Activated CD4-positive, alpha-beta T cell treated with anti-CD3 and anti-CD28 coated beads, Interleukin-2, amount 50 U/mL, for 48 hours (primary cell): ENCODE data around the gene ARNT2.
A peak's percentile ranks its signal among the peaks of the same experiment; 100 is the strongest.
"Not testable (repeated sequence)": the region's sequence is repeated elsewhere in the genome, so short reads cannot be mapped to it uniquely, and the experiment has no call there.

Experiments used
- DNase-seq, 2 experiments: peaks; one replicate each; pipeline ENCODE4 v3.0.0-alpha.2; 2020

The ARNT2 gene

DNA sequence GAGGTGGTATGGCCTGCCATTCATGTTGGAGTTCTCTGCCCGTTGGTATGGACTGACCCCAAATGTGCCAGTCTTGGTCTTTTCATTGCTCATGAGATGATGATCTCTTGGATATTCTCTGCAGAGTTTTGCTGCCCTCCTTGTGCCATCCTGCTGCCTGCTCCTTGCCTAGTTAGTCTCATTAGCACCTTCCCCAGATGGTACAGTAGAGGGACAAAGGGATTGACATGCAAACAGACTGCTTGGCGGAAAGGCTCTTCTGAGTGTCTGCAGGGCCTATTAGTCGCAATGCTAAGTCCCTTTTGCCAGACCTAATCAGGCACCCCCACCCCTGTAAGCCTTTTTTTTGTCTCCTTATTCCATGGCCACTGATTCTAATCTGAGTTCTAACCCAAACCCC is 90.6 kb downstream of the ARNT2 start:
- no peak for DNase-seq

DNA sequence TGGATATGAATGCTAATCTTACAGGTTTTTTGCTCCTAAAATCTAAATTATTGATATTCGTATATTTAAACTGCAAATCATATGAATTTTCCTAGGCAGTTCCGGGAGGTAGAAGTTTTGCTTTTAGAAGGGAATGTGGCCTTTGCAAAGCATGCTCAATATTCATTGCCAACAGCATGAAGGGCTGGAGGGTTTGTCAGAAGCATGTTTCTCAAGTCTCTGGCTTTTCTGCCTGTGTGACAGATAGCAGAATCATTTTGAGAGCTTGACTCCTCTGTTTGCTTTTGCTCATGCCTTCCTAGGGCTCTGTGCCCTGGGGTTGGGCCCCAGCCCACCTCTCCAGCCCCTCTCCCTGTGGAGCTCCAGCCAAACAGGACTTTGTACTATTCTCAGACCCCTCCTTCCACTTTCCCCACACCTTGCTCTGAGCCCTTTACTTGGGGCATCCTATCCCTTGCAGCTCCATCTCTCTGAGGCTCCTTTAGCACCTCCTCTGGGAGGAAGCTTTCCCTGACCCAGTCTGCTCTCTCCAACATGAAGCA is 91.3 kb downstream of the ARNT2 start:
- DNase-seq: no peak

DNA sequence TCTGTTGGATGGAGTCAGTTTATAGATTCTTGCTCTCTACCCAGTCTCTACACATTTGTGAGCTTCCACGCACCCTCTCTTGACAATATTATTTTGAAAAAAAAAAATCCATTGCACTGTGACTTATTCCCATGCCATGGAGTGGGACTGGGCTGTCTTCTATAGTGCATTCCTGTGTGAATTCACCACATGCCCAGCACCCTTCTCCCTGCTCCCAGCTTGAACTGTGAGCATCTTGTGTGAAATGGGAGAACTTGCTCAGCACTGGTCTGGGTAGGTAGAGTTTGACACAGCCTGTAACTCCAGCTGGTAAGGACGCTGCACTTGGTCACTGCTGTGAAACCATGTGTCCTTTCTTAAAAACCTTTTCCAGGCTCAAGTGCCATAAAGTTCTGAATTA is 91.9 kb downstream of the ARNT2 start:
- no peak for DNase-seq

DNA sequence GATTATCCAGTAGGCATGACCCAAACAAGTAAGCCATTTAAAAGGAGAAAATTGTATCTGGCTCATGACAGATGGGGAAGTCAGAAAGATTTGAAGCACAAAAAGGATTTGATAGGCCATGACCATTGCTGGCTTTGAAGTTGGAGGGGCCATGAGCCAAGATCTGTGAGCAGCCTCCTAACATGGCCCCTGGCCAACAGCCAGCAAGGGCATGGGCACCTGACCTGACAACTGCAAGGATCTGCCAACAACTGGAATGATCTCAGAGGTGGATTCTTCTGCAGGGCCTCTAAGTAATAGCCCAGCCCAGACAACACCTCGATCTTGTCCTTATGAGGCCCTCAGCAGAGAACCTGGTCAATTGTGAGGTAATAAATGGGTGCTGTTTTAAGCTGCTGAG is 93.0 kb downstream of the ARNT2 start:
- no peak for DNase-seq

DNA sequence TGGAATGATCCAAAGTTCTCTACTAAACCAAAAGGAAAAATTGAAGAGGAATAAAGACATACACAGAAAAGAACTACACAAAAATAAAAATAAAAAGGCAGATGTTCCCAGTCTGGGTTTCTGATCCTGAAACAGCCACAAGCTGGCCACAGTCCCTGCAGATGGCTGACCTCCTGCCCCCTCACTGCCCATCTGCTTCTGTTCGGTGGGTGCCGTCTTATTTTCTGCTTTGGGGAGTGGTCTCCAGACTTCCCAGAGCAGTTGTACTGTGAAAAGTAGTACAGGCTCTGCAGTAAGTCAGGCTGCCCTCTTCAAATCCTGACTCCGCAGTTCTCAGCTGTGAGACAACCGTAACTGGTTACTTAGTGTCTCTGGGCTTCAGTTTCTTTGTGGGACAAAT is 94.5 kb downstream of the ARNT2 start:
- no peak for DNase-seq

DNA sequence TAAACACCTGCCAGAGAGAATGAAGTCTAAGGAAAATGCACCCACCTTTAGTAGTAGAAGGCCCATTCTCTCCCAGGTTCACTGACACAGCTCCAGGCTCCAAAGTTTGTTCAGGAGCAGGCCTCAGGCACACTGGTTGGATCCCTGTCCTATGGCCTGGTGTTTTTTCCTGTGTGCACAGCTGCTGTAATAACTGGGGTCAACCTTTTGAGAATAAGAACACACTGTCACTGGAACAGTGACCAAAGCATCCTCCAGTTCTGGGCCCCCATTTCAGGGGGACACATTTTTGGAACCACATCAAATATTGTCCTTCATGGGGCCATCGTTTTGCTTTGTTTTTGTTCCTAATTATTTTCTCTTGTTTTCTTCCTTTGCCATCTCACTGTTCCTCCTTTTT is 95.8 kb downstream of the ARNT2 start:
- no peak for DNase-seq

DNA sequence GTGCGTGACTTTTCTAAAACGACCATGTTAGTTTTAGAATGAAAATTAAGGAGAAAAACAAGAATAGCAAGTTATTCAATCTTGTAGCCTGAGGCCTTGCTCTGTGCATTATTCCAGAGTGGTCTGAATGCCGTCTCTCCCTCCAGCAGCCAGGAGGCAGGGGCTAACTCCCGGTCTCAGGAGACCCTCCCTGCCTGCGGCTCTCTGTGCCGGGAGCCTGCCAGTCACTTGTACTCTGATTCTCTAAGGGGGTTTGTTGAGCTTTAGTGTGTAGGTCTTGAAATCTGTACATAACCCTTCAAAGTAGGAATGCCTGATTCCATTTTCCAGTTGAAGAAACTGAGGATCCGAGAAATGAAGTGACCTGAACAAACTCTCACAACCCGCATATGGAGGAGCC is 97.3 kb downstream of the ARNT2 start:
- no peak for DNase-seq

DNA sequence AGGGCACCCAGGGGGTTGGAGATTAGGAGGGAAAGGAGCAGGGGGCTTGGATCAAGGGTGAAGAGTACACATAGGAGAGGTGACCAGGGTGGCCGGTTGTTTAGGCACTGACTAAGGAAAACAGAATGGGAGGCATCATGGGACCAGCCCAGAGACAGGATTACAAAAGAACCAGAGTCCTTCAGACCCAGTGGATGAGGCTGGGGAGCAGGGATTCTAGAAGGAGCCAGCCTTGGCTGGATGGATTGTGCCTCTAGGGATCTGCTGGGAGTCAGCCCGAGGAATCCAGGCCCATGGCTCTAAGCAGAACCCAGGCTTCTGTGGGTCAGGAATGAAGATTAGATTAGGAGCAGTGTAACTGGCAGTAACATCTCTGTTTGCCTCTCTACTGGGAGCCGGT is 98.6 kb downstream of the ARNT2 start:
- no peak for DNase-seq

DNA sequence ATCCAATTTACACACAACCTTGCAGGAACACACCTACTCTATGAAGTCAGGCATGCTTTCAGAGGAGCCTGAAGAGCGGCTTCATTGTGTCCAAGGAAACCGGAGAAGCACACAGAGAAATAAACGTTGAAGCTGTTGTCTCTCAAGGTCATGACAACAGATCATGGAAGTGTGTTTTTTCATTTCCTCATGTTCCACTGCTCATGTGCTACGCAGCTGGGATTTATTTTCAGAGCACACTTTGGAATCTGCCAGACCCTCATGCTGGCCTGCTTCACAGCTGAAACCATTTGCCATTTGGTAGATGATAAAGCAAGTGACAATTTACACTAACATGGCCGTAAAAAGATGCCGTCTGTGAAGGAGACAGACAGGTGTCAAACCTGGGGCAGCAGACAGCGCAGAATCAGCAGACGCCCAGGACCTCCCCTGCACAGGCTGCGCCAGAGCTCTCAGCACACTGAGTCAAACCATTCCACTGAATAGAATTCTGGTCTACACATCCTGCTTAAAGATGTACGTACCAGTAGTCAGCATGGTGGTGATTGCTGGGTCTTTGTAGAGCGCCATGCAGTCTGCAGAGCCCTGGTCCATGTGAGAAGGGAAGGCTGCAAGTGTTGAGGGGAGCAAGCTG is 99.3 kb downstream of the ARNT2 start:
- DNase-seq: no peak

DNA sequence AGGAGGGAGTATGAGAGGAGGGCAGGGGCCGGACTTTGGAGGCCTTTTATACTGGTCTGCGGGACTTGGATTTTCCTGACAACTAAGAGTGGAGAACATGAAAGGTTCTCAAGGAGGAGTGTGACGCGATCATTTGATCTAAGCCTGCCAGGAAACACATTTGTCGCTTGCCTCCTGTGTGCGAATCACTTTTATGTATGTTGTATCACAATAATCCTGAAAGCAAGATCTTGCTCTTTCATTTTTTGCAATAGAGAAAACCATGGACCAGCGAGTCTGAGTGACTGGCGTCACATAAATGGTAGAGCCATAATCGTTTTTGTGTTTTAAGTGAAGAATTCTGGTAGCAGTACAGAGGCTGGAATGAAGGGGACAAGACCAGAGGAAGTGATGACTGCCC is 100.7 kb downstream of the ARNT2 start:
- DNase-seq: no peak

DNA sequence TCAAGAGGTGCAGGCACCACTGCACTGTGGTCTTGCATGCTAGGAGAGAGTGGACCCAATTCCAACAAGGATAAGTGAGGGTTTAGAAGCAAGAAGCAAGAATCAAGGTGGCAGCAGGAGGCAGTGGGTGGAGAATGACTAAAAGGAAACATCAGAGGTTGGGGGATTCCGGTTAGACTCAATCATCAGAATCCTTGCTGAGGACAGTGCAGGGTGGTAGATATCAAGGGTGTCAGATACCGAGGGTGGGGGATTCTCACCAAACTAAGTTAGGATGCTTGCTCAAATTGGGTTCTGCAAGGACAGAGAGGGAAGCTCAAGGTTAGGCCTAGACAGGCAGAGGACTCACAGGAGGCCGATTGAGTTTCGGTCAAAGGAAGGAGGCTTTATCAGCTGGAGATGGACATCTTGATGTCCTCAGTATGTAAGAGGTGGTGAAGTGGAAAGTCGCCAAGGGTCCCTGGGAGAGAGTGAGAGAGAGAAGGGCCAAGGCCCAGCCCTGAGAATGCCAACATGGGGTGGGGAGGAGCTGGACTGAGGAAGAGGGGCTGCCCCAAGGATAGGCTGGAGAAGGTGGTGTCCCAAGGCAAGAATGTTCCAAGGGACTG is 102.2 kb downstream of the ARNT2 start:
- no peak for DNase-seq

DNA sequence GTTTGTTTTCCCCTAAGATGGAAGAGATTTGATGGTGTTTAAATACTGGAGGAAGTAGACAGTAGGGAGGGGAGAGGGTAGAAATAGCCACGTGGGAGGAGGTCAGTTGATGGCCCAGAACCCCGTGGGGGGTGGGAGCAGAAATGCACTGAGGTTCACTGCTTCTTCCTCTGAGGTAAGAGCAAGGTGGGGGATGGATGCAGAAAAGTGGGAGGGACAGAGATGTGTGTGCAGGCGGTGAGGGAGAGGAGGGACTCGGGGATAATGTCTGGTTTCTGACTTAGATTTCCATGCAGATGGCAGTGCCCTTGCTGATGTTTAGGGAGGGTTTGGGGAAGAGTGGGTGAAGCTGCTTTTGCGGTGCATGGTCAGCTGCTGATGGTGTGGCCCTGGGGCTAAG is 102.9 kb downstream of the ARNT2 start:
- DNase-seq: no peak

DNA sequence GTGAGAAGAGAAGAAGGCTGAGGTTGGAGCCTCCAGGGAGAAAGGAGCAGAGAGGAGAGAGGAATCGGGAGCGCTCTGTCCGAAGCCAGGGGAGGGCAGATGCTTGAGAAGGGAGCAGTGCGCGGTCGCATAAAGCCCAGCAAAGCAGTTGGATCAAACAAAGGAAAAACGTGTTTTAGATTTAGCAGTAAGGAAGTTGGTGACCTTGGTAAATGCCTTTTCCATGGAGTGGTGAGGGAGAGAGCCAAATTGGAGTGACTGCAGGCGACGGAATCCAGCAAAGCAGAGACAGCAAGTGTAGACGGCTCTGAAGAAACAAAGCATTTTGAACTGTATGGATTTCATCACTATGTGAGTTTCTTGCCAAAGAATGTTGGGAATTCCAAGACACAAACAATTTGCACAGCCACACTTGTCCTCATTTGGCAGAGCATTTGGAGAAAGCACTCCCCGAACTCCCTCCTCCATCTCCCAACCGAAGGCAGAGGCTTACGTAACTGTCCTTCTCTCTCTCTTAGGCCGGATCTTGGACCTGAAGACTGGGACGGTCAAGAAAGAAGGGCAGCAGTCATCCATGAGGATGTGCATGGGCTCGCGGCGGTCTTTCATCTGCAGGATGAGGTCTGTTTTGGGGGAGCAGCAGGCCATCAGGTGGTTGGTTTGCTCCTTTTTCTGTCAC is 103.6 kb downstream of the ARNT2 start:
- DNase-seq: no peak

DNA sequence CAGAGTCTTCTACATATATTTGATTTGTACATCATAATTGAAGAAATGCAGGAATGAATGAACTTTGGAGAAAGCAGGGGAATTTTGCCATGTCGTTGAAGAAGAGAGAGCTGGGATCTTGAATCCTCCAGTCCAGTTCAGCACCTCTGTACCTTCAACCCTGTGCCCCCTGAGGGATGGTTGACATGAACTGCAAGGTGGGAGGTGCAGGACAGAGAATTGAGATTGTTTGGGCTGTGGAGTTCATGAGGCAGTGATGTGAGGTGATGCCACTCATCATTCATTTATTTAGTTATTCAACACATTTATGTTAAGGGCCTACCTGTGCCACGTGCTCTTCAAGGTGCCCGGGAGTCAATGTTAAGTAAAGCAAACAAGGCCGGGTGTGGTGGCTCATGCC is 104.6 kb downstream of the ARNT2 start:
- no peak for DNase-seq

DNA sequence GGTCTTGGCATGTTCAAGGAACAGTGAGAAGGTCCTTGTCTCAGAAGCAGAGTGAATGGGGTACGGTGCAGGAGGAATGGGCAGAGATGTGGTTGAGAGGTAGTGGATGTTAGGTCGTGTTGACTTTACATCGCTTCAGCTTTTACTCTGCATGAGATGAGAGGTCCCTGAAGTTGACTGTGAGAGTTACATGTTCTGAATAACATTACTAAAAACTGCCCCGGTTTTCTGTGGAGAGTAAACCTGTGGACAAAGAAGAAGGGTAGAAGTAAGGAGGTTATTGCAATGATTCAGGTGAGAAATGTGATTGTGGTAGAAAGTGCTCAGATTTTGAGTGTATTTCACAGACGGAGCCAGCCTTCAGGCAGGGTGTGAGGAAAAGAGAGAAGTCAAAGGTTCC is 105.6 kb downstream of the ARNT2 start:
- DNase-seq: peak; percentile 5 to 15

DNA sequence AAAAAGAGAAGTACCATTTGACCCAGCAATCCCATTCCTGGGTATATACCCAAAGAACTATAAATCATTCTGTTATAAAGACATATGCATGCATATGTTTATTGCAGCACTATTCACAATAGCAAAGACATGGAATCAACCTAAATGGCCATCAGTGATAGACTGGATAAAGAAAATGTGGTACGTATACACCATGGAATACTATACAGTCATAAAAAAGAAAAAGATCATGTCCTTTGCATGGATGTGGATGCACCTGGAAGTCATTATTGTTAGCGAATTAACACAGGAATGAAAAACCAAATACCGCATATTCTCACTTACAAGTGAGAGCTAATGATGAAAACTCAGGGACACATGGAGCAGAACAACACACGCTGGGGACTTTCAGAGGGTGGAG is 106.8 kb downstream of the ARNT2 start:
- not testable (repeated sequence) for DNase-seq

DNA sequence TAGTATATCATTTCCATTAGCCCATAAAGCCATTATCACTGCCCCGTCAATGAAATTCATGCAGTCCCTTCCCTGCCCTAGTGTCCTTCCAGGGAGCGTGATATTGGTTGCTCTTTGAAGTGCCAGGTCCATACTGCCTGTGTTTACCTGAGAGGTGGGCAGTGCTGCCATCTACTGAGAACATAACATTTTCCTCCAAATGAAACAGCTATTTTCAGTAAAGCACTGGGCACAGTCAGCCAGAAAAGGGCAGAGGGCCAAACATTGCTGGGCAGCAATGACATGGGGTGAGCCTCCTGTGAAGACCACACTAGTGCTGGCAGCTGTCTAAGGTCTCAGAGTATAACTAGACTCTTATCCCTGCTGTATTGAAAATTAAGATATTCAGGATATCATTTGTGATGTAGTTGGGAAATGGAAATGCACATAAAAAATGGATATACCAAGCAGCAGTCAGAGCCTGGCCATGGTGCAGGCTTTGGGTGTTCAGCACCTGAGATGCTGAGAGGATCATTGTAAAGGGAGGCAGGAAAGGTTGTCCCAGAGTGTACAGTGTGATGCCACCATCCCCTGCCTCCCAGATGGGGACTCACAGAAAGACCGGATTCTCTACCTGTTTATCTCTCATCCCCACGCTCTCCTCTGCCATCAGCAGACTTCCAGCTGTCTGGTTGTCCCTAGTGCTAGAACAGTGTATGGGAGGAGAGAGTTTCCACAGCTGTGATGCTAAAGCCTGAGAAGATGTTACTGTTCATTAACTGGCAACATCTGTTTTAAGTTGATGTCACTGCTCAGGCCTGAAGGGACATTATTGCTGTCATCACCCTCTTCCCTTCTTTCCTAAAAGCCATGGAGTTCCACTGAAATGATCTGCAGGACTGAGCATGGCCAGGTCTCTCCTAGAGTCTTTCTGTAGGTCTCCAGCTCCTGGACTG is 108.8 kb downstream of the ARNT2 start:
- no peak for DNase-seq

DNA sequence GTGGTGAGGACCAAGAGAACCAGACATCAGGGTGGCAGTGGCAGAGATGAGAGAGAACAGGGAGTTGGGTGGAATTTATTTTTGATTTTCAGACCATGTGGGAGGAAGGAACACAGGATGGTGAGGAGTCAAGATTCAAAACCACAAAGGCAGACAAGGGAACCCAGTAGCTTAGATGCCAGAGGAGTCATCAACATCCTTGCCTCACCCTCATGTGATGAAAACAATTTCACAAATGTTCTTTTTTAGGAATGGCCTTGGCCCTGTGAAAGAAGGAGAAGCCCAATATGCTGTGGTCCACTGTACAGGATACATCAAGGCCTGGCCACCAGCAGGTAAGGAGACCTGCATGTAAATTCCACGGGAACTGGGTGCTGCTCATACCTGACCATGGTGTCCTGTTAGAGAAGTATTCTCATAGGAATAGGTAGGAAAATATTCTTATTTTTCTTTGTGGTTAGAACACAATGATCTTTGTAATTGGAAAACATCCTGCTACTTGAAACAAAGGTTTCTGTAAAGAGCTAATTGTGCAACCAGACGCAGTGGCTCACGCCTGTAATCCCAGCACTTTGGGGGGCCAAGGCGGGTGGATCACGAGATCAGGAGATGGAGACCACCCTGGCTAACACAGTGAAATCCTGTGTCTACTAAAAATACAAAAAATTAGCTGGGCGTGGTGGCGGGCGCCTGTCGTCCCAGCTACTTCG is 110.0 kb downstream of the ARNT2 start:
- no peak for DNase-seq

DNA sequence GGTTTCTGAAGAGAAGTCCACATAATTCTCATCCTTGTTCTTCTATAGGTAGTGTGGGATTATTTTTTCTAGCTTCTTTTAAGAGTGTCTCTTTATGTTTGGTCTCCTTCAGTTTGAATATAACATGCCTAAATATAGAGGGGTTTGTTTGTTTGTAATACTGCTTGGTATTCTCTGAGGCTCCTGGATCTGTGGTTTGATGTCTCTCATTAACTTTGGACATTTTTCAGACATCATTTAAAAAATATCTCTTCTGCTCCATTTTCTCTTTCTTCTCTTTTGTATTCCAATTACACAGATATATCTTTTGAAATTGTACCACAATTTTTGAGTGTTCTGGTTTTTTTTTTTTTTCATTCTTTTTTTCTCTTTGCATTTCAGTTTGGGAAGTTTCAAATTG is 113.1 kb downstream of the ARNT2 start:
- DNase-seq: no peak

DNA sequence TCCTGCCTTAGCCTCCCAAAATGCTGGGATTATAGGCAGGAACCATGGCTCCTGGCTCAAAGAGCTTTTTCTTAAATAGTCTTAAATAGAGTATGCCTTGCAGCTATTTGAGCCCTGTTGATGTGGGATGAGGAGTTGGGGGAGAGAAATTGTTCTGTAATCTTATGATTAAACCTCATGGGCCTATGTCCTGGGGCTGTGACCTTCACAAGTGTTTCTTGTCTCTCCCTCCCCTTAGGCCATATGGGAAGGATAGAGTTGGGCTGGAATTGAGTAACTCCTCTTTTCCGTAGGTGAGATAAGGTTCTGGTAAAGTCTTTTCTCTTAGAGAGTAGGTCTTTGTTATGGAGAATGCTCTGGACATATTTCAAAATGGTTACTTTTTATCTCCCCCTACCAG is 114.3 kb downstream of the ARNT2 start:
- DNase-seq: no peak

DNA sequence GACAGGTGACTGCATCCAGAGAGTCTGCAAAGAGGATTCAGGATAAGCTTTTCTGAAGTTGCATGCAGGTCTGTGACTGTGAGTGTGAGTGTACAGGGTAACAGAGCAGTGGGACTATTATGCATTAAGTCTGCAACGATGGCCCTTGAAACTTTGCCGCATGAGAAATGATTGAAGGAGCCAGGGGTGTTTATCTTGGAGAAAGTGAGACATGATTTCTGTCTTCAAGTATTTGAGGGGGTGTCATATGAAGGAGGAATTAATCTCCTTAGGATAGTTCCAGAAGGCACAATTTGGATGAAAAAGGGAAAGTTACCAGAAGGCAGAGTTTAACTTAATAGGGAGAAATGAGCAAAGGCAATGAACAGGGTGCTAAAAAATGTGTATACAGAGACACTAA is 119.6 kb downstream of the ARNT2 start:
- DNase-seq: no peak

DNA sequence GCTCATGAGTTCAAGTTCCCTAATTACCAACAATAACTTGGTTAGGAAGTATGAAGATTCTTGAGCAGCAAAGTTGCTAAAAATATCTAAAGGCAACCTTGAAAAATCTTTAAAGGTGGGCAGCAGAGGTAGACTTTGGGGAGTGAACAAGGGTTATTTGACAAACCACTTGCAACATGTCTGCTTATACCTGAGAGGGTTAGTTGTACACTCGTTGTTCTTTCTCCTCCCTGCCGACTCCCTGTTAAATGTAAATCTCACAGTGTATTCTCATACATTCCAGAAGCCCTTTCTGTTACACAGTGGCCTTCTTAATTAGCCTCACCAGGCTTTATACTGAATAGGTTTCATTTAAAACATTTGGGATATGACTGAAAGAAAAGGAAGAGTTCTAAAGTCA is 121.7 kb downstream of the ARNT2 start:
- no peak for DNase-seq
